Measurements from ENCODE around the gene MRPL3. TPM values are rescaled to one million over a fixed set of nuclear protein-coding genes. Genes with fewer than 3 reads are reported as not detected.

Gene MRPL3
- total RNA-seq, 1 donor from 2014 or later: 51.1 TPM

Other genes starting within 250 kb of the MRPL3 start
- gene NUDT16, start 121.2 kb downstream of the MRPL3 start, total RNA-seq: 31.7 TPM

Data from mucosa of gallbladder (tissue), 1 donor.